ENCODE measurements around the gene PLPPR5.

Gene PLPPR5

DNA sequence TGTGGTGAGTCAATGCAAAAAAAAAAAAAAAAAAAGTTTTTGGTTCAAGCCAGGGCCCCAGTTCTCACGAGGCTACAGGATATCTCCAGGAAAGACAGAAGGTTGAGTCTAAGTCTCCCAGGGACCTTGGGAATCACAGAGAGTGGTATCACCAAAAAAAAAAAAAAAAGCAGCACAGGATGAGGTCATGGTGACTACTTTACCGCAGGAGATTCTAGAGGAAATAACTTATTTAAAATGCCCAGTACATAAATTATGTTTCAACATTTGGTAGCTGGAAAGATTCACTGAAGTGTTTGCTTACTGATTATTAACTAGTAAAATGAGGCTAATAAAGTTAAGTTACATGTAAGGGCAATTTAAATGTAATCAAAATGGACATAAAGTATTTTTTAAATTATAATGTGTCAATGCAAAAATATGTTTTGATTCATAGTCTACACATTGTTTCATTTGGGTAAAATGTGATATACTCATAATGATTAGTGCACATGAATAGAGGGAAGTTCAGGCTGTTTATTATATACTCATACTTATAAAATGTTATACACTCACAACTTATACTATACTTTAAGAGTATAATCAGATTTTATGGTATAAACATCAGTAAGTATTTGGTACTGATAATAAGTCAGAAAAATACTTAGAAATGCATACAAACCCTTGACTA lies 84.1 kb downstream of the PLPPR5 start:
- no peaks in the 10 kb centered on the region for H3K36me3 ChIP-seq (ENCODE audit: control insufficient read depth in 1 of 2, insufficient read depth in 2 of 2, low read depth in 1 of 2, low read length in 2 of 2)
- peaks cover 2% of the 10 kb centered on the region for H3K4me1 ChIP-seq (ENCODE audit: control insufficient read depth, insufficient read depth, low read depth, low read length)
- H2BK120ac ChIP-seq (ENCODE audit: low read depth, low read length) = no peak overlapping the region
- no peak overlapping the region for H2BK12ac ChIP-seq (ENCODE audit: low read length in 2 of 2)
- no peak overlapping the region for H3K14ac ChIP-seq (ENCODE audit: low read length in 2 of 2)
- H2AK5ac ChIP-seq (ENCODE audit: low read length, severe bottlenecking) = no peak overlapping the region
- no peak overlapping the region for H2BK15ac ChIP-seq (ENCODE audit: low read depth, poor library complexity, severe bottlenecking)
- WGBS = 13% methylated on average over 1 of the region's 2 CpGs
- H3K4me3 ChIP-seq (ENCODE audit: insufficient read depth in 1 of 2, low read depth in 1 of 2, low read length in 2 of 2) = no peak overlapping the region
- no peak overlapping the region for H3K27ac ChIP-seq (ENCODE audit: low read length, poor library complexity, severe bottlenecking)
- peak; percentile 52 for DNase-seq
- H3K23ac ChIP-seq (ENCODE audit: low read length in 2 of 2) = no peak overlapping the region
- no peak overlapping the region for H3K9ac ChIP-seq (ENCODE audit: low read length)
- no peaks in the 10 kb centered on the region for H3K79me1 ChIP-seq (replicated peaks; ENCODE audit: low read length, poor library complexity, severe bottlenecking)
- no peak overlapping the region for H3K4ac ChIP-seq (ENCODE audit: low read depth in 1 of 2, low read length in 2 of 2)
- no peak overlapping the region for H2BK5ac ChIP-seq (ENCODE audit: low read depth, low read length, poor library complexity, severe bottlenecking)
- H2AFZ ChIP-seq (ENCODE audit: low read depth, low read length) = no peak overlapping the region
- no peaks in the 10 kb centered on the region for H3K9me3 ChIP-seq (ENCODE audit: control insufficient read depth, low read length)
- H4K91ac ChIP-seq (ENCODE audit: low read length) = no peak overlapping the region
- no peak overlapping the region for H3K18ac ChIP-seq (ENCODE audit: low read depth in 1 of 2, low read length in 2 of 2)
- no peaks in the 10 kb centered on the region for H3K27me3 ChIP-seq (ENCODE audit: control insufficient read depth in 1 of 2, insufficient read depth in 1 of 2, low read length in 2 of 2)
- H3K4me2 ChIP-seq (ENCODE audit: low read length, poor library complexity, severe bottlenecking) = no peak overlapping the region
- H4K8ac ChIP-seq (ENCODE audit: low read length) = no peak overlapping the region

- Histone ChIP-seq H2BK12ac (ENCODE audit: low read length in 2 of 2) (no peak overlapping the region), H3K27ac (ENCODE audit: low read length, poor library complexity, severe bottlenecking) (no peak overlapping the region), H3K9me3 (ENCODE audit: control insufficient read depth, low read length) (no peaks in the 10 kb centered on the region), H3K4me2 (ENCODE audit: low read length, poor library complexity, severe bottlenecking) (no peak overlapping the region), H2AFZ (ENCODE audit: low read depth, low read length) (no peak overlapping the region), H3K4me3 (ENCODE audit: insufficient read depth in 1 of 2, low read depth in 1 of 2, low read length in 2 of 2) (peak overlapping the region in 1 of 2 experiments; percentile 27), H4K91ac (ENCODE audit: low read length) (no peak overlapping the region), H3K18ac (ENCODE audit: low read depth in 1 of 2, low read length in 2 of 2) (no peak overlapping the region), H3K23ac (ENCODE audit: low read length in 2 of 2) (no peak overlapping the region), H3K36me3 (ENCODE audit: control insufficient read depth in 1 of 2, insufficient read depth in 2 of 2, low read depth in 1 of 2, low read length in 2 of 2) (no peaks in the 10 kb centered on the region), H3K9ac (ENCODE audit: low read length) (no peak overlapping the region), H3K27me3 (ENCODE audit: control insufficient read depth in 1 of 2, insufficient read depth in 1 of 2, low read length in 2 of 2) (no peaks in the 10 kb centered on the region), H3K14ac (ENCODE audit: low read length in 2 of 2) (no peak overlapping the region), H4K8ac (ENCODE audit: low read length) (no peak overlapping the region), H3K4me1 (ENCODE audit: control insufficient read depth, insufficient read depth, low read depth, low read length) (peaks cover 2% of the 10 kb centered on the region), H2AK5ac (ENCODE audit: low read length, severe bottlenecking) (no peak overlapping the region), H3K4ac (ENCODE audit: low read depth in 1 of 2, low read length in 2 of 2) (no peak overlapping the region), H3K79me1 (replicated peaks; ENCODE audit: low read length, poor library complexity, severe bottlenecking) (no peaks in the 10 kb centered on the region), H2BK120ac (ENCODE audit: low read depth, low read length) (no peak overlapping the region), H2BK5ac (ENCODE audit: low read depth, low read length, poor library complexity, severe bottlenecking) (no peak overlapping the region), H2BK15ac (ENCODE audit: low read depth, poor library complexity, severe bottlenecking) (no peak overlapping the region)
- WGBS = 92% methylated on average over 1 of the region's 2 CpGs
- no peak for DNase-seq
Observed at GRCh38 chr1:98919652-98920051, 85.0 kb downstream of the PLPPR5 start.

GRCh38 chr1:98919211-98919610 lies 85.5 kb downstream of the PLPPR5 start:
- Histone ChIP-seq H3K14ac (ENCODE audit: low read length in 2 of 2) (no peak overlapping the region), H3K27ac (ENCODE audit: low read length, poor library complexity, severe bottlenecking) (no peak overlapping the region), H2BK15ac (ENCODE audit: low read depth, poor library complexity, severe bottlenecking) (no peak overlapping the region), H2BK12ac (ENCODE audit: low read length in 2 of 2) (no peak overlapping the region), H3K4me3 (ENCODE audit: insufficient read depth in 1 of 2, low read depth in 1 of 2, low read length in 2 of 2) (no peak overlapping the region), H2AK5ac (ENCODE audit: low read length, severe bottlenecking) (no peak overlapping the region), H3K27me3 (ENCODE audit: control insufficient read depth in 1 of 2, insufficient read depth in 1 of 2, low read length in 2 of 2) (no peaks in the 10 kb centered on the region), H3K18ac (ENCODE audit: low read depth in 1 of 2, low read length in 2 of 2) (no peak overlapping the region), H3K79me1 (replicated peaks; ENCODE audit: low read length, poor library complexity, severe bottlenecking) (no peaks in the 10 kb centered on the region), H3K9ac (ENCODE audit: low read length) (no peak overlapping the region), H3K23ac (ENCODE audit: low read length in 2 of 2) (no peak overlapping the region), H3K4ac (ENCODE audit: low read depth in 1 of 2, low read length in 2 of 2) (no peak overlapping the region), H2AFZ (ENCODE audit: low read depth, low read length) (no peak overlapping the region), H3K4me1 (ENCODE audit: control insufficient read depth, insufficient read depth, low read depth, low read length) (peaks cover 2% of the 10 kb centered on the region), H2BK5ac (ENCODE audit: low read depth, low read length, poor library complexity, severe bottlenecking) (no peak overlapping the region), H2BK120ac (ENCODE audit: low read depth, low read length) (no peak overlapping the region), H4K8ac (ENCODE audit: low read length) (no peak overlapping the region), H3K4me2 (ENCODE audit: low read length, poor library complexity, severe bottlenecking) (no peak overlapping the region), H4K91ac (ENCODE audit: low read length) (no peak overlapping the region), H3K9me3 (ENCODE audit: control insufficient read depth, low read length) (no peaks in the 10 kb centered on the region), H3K36me3 (ENCODE audit: control insufficient read depth in 1 of 2, insufficient read depth in 2 of 2, low read depth in 1 of 2, low read length in 2 of 2) (no peaks in the 10 kb centered on the region)
- no peak for DNase-seq
- 63% methylated on average over 1 of the region's 1 CpG for WGBS

DNA sequence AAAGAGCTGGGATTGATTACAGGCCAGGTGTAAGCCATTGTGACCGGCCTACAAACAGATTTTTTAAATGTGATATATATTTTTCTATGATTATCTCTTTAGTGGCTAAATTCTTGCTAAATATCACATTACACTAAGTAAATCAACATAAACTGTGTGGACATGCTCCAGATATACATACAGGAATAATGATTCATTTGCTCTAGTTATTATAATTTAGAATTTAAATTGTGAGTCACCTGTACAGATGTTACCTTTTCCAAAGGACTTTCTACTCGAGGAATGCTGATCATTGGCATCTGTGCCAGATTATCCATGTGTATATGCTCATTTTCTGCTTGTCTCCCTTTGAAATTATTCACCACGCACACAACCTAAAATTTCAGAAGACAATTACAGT lies 90.1 kb downstream of the PLPPR5 start:
- no peak overlapping the region for H2BK15ac ChIP-seq (ENCODE audit: low read depth, poor library complexity, severe bottlenecking)
- H3K4me3 ChIP-seq (ENCODE audit: insufficient read depth in 1 of 2, low read depth in 1 of 2, low read length in 2 of 2) = no peak overlapping the region
- H2AK5ac ChIP-seq (ENCODE audit: low read length, severe bottlenecking) = no peak overlapping the region
- DNase-seq = no peak
- H3K9me3 ChIP-seq (ENCODE audit: control insufficient read depth, low read length) = no peaks in the 10 kb centered on the region
- no peaks in the 10 kb centered on the region for H3K79me1 ChIP-seq (replicated peaks; ENCODE audit: low read length, poor library complexity, severe bottlenecking)
- H3K9ac ChIP-seq (ENCODE audit: low read length) = no peak overlapping the region
- no peak overlapping the region for H3K18ac ChIP-seq (ENCODE audit: low read depth in 1 of 2, low read length in 2 of 2)
- no peak overlapping the region for H2BK120ac ChIP-seq (ENCODE audit: low read depth, low read length)
- H3K27me3 ChIP-seq (ENCODE audit: control insufficient read depth in 1 of 2, insufficient read depth in 1 of 2, low read length in 2 of 2) = no peaks in the 10 kb centered on the region
- no peak overlapping the region for H3K14ac ChIP-seq (ENCODE audit: low read length in 2 of 2)
- no peak overlapping the region for H2BK5ac ChIP-seq (ENCODE audit: low read depth, low read length, poor library complexity, severe bottlenecking)
- no peak overlapping the region for H2AFZ ChIP-seq (ENCODE audit: low read depth, low read length)
- no peak overlapping the region for H4K8ac ChIP-seq (ENCODE audit: low read length)
- no peak overlapping the region for H3K4ac ChIP-seq (ENCODE audit: low read depth in 1 of 2, low read length in 2 of 2)
- 84% methylated on average over 1 of the region's 3 CpGs for WGBS
- H2BK12ac ChIP-seq (ENCODE audit: low read length in 2 of 2) = no peak overlapping the region
- H3K4me2 ChIP-seq (ENCODE audit: low read length, poor library complexity, severe bottlenecking) = no peak overlapping the region
- H3K27ac ChIP-seq (ENCODE audit: low read length, poor library complexity, severe bottlenecking) = no peak overlapping the region
- H4K91ac ChIP-seq (ENCODE audit: low read length) = no peak overlapping the region
- no peaks in the 10 kb centered on the region for H3K4me1 ChIP-seq (ENCODE audit: control insufficient read depth, insufficient read depth, low read depth, low read length)
- no peak overlapping the region for H3K23ac ChIP-seq (ENCODE audit: low read length in 2 of 2)
- H3K36me3 ChIP-seq (ENCODE audit: control insufficient read depth in 1 of 2, insufficient read depth in 2 of 2, low read depth in 1 of 2, low read length in 2 of 2) = no peaks in the 10 kb centered on the region

Measured in mesenchymal stem cell (in vitro differentiated cells and primary cell).